Colonic mucosa (tissue), 4 donors: ENCODE data around the gene SLC28A3. TPM values are rescaled to one million over a fixed set of nuclear protein-coding genes. Genes with fewer than 3 reads are reported as not detected.

Experiments
- DNase-seq: peaks from one replicate; pipeline ENCODE4 v3.0.0-alpha.2; 2020
- H3K27ac ChIP-seq: fragments of 200-600 bp; one replicate; pipeline ENCODE4 v1.8.0; 2021
- H3K27me3 ChIP-seq: fragments of 200-600 bp; one replicate; pipeline ENCODE4 v1.8.0; 2021
- H3K36me3 ChIP-seq: fragments of 200-600 bp; one replicate; pipeline ENCODE4 v1.8.0; 2021
- H3K4me1 ChIP-seq: fragments of 200-600 bp; one replicate; pipeline ENCODE4 v1.8.0; 2021; ENCODE audit warnings: mild to moderate bottlenecking
- H3K4me3 ChIP-seq: fragments of 200-600 bp; one replicate; pipeline ENCODE4 v1.8.0; 2021
- H3K9ac ChIP-seq, 2 donors: one replicate each; pipeline ENCODE4 v1.7.0; 2013; ENCODE audit warnings: control low read depth in 2 of 2, low read depth in 2 of 2, low read length in 2 of 2
- H3K9me3 ChIP-seq: fragments of 200-600 bp; one replicate; pipeline ENCODE4 v1.8.0; 2021
- CTCF ChIP-seq: fragments of 200-600 bp; IDR thresholded peaks from one replicate; pipeline ENCODE4 v1.8.0; 2022; ENCODE audit warnings: antibody characterized with exemption, mild to moderate bottlenecking
- intact Hi-C: fragments of 100-400 bp; cut with DNase I; formaldehyde crosslinking; loops from one replicate; pipeline ENCODE4 v1.14.1; 2022
- total RNA-seq, 2 donors: library from RNA; stranded (reverse); fragmentation: NEBNext Ultra II Directional in 1 of 2; extraction: Animal tissue kit (Norgen Biotek cat#: 25700) in 1 of 2; gene quantifications; one replicate each; pipeline ENCODE4 v1.2.1, GENCODE V29; 2021
- donor health status: healthy.
- donor health status: DM: no; HTN: no; CAD: no.
- donor health status: DM: no; HTN: no; CAD: no.

The SLC28A3 gene
- total RNA-seq, 2 donors from 2014 or later, result 2.9 to 4.7 TPM

GRCh38 chr9:84271921-84272556 is 68.5 kb downstream of the SLC28A3 start:
- intact Hi-C loops, result no loop called here
- no peak for TF ChIP-seq CTCF
- no peak overlapping the region for H3K4me3 ChIP-seq

GRCh38 chr9:84271531-84271900 is 69.0 kb downstream of the SLC28A3 start:
- no peaks in the 10 kb centered on the region for H3K27me3 ChIP-seq
- no peak overlapping the region for H3K4me3 ChIP-seq
- DNase-seq, result peak; percentile 29
- no peaks in the 10 kb centered on the region for H3K9me3 ChIP-seq
- H3K9ac ChIP-seq, result no peak overlapping the region
- intact Hi-C loops, result no loop called here
- H3K36me3 ChIP-seq, result no peaks in the 10 kb centered on the region
- no peaks in the 10 kb centered on the region for H3K4me1 ChIP-seq
- no peak overlapping the region for H3K27ac ChIP-seq
- TF ChIP-seq CTCF, result no peak

More at GRCh38 chr9:84271921-84272556, 68.5 kb downstream of the SLC28A3 start:
- Histone ChIP-seq H3K36me3 (no peaks in the 10 kb centered on the region), H3K27ac (no peak overlapping the region), H3K4me1 (no peaks in the 10 kb centered on the region), H3K9ac (no peak overlapping the region), H3K27me3 (no peaks in the 10 kb centered on the region), H3K9me3 (no peaks in the 10 kb centered on the region)
- DNase-seq, result no peak

- Histone ChIP-seq H3K27me3 (no peaks in the 10 kb centered on the region), H3K27ac (no peak overlapping the region), H3K4me3 (no peak overlapping the region), H3K36me3 (no peaks in the 10 kb centered on the region), H3K9me3 (no peaks in the 10 kb centered on the region), H3K4me1 (no peaks in the 10 kb centered on the region), H3K9ac (no peak overlapping the region)
- no peak for TF ChIP-seq CTCF
- intact Hi-C loops, result no loop called here
- DNase-seq, result no peak
Measured at GRCh38 chr9:84270847-84271530, 69.6 kb downstream of the SLC28A3 start.

- H3K9me3 ChIP-seq, result no peaks in the 10 kb centered on the region
- no peak for TF ChIP-seq CTCF
- no peak overlapping the region for H3K4me3 ChIP-seq
- H3K4me1 ChIP-seq, result no peaks in the 10 kb centered on the region
- no peak overlapping the region for H3K9ac ChIP-seq
- intact Hi-C loops, result no loop called here
- H3K27me3 ChIP-seq, result no peaks in the 10 kb centered on the region
- peak; percentile 20 for DNase-seq
- H3K36me3 ChIP-seq, result no peaks in the 10 kb centered on the region
- H3K27ac ChIP-seq, result no peak overlapping the region
Measured at GRCh38 chr9:84266087-84266561, 74.4 kb downstream of the SLC28A3 start.

- H3K27ac ChIP-seq, result no peak overlapping the region
- no peak for TF ChIP-seq CTCF
- no peaks in the 10 kb centered on the region for H3K27me3 ChIP-seq
- no peaks in the 10 kb centered on the region for H3K4me1 ChIP-seq
- no peak for DNase-seq
- H3K9ac ChIP-seq, result no peak overlapping the region
- intact Hi-C loops, result loop anchor here (5.0 kb wide), 2 partner anchors 48 to 92 kb away; no protein-coding TSS in a partner anchor
- H3K4me3 ChIP-seq, result no peak overlapping the region
- no peaks in the 10 kb centered on the region for H3K36me3 ChIP-seq
- no peaks in the 10 kb centered on the region for H3K9me3 ChIP-seq
Measured at GRCh38 chr9:84264307-84265029, 76.1 kb downstream of the SLC28A3 start.
